HT1080 (cell line): ENCODE data around the gene PYGM. TPM values are rescaled to one million over a fixed set of nuclear protein-coding genes. Genes with fewer than 3 reads are reported as not detected.
A peak's percentile ranks its signal among the peaks of the same experiment; 100 is the strongest.

Experiments used
- DNase-seq: peaks from one replicate; pipeline ENCODE4 v3.0.0-alpha.2; 2015; ENCODE audit warnings: low read depth
- total RNA-seq: library from RNA; depleted of rRNA; stranded (reverse); fragments of >200 nt; shearing (Covaris generic); gene quantifications from 2 replicates; pipeline ENCODE4 v1.2.3, GENCODE V29; 2014

PYGM gene
- total RNA-seq, 1 experiment from 2014 or later, result 0.02 TPM

- DNase-seq, result no peak
These were observed 32.7 kb upstream of the PYGM start for GRCh38 chr11:64792482-64792881.

GRCh38 chr11:64791781-64792291 lies 32.1 kb upstream of the PYGM start:
- DNase-seq, result no peak

DNA sequence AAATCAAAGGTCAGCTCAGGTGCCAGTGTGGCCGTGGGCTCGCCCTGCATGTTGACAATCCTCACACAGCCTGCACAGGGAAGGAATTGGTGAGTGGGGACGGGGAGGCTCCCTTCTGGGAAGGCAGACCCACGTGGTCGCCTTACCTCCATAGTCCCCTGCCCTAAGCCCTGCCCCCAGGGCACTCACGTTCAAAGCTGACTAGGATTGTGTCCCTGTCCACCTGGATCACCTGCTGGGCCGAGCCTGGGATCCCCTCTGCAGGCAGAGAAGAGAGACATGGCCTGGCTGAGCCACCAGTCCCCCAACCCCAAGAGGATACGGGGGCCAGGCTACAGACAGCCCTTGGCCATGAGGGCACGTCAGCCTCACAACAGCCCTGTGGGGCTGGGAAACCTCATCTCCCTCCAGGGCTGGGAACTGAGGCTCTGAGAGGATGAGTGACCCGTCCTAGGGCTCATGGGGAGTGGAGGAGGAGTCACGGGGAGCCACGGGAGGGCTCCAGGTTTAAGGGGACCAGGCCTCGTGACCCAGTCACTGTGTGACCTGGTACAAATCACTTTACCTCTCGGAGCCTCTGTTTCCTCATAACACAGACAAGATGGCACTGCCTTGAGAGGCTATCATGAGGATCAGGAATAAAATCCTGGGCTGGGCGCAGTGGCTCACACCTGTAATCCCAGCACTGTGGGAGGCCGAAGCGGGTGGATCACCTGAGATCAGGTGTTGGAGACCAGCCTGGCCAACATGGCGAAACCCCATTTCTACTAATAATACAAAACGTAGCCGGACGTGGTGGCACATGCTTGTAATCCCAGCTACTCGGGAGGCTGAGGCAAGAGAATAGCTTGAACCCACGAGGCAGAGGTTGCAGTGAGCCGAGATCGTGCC lies 30.7 kb upstream of the PYGM start:
- no peak for DNase-seq

- no peak for DNase-seq
These were observed 29.8 kb upstream of the PYGM start for GRCh38 chr11:64789331-64790204.

DNA sequence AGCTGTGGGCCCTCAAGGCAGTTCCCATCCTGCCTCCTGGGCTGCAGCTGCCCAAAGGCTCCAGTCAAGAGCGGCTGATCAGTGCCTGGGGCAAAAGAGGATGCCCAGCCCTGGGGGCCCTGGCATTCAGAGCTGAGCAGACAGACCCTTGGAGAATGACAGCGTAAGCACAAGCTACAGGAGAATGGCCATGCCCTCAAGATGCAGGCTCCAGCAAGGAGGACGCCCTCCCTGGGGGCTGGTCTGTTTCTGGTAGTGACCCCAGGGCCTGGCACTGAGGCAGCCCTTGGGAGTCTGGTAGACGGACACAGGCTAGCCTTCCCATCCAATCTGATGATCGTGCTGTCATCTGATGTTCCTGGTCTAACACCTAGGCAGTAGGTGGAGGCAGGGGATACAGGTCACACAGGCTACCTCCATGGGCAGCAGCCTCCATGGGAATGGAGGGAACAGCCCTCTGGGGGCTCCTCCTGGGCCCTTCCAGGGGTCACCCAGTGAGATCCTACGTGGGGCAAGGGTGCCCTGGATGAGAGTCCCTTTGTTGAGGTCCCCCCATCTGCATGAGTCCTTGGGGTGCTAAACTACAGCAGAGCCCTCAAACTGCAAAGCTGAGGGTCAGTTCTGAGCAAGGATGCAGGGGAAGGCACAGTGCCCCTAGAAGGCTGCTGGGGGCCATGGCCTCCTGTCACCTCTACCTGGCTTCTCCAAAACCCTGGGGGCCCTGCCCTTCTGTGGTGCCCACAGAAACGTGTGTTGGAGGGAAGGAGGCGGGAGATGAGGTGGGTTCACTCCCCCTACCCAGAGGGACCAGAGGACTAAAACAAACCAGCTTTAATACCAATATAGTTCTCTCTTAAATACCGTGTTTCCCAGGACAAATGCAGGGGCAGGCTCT lies 28.8 kb upstream of the PYGM start:
- DNase-seq, result no peak

- peak; percentile 35 for DNase-seq
These were observed 27.9 kb upstream of the PYGM start for GRCh38 chr11:64787526-64788320.

- no peak for DNase-seq
These were observed 26.5 kb upstream of the PYGM start for GRCh38 chr11:64786308-64786707.

GRCh38 chr11:64784813-64785581 lies 25.2 kb upstream of the PYGM start:
- no peak for DNase-seq

DNA sequence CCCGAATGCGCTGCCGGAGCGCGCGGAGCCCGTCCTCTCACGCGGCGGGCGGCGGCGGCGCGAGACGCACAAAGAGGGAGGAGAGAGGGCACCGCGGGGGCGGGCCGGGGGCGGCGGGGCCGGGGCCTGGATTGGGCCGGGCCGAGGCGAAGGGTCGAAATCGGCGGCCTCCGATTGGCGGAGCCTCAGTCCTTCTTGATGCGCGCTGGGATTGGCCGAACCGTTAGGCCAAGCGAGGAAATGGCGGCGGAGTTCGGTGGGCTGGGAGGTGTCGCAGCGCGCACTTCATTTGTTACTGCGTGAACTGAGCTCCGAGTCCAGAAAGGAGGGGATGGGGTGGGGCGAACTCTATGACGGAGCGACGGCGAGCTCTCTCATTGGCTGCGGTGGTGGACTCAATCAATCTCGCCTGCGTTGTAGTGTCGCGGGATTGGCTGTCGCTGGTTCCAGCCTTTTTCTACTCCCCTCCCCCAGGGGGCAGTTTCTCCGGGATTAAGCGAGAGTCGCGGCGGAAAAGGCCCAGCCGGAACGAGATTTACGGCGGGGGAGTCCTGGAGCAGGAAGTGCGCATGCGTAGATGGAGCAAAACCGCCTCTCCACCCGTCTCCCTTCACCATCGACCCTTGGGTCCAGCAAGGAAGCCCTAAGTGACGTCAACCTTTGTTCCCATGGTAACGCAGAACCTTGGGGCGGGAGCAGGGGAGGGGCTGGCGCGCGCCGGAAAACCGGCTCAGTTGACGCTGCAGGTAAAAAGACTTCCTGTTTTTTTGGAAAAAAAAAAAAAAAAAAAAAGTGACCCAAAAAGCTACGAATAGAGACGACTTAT lies 18.9 kb upstream of the PYGM start, which contains the start of gene SF1:
SF1 (minus strand) TSS at position 70 of the 826 bp plus-strand sequence. CDS start 150 bp downstream, outside the sequence.
- peak; percentile 100 for DNase-seq

DNA sequence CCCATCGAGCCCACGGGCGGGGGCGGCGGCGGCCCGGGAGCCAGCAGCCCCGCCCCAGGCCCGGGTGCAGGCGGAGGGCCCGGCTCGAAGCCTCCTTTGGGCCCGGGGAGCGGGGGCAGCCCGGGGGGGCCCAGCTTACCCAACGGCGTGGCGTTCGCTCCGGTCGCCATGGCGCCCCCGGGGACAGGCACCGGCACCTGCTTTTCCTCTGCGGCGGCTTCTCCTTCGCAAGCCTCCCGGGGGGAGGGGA lies 18.4 kb upstream of the PYGM start:
- no peak for DNase-seq

DNA sequence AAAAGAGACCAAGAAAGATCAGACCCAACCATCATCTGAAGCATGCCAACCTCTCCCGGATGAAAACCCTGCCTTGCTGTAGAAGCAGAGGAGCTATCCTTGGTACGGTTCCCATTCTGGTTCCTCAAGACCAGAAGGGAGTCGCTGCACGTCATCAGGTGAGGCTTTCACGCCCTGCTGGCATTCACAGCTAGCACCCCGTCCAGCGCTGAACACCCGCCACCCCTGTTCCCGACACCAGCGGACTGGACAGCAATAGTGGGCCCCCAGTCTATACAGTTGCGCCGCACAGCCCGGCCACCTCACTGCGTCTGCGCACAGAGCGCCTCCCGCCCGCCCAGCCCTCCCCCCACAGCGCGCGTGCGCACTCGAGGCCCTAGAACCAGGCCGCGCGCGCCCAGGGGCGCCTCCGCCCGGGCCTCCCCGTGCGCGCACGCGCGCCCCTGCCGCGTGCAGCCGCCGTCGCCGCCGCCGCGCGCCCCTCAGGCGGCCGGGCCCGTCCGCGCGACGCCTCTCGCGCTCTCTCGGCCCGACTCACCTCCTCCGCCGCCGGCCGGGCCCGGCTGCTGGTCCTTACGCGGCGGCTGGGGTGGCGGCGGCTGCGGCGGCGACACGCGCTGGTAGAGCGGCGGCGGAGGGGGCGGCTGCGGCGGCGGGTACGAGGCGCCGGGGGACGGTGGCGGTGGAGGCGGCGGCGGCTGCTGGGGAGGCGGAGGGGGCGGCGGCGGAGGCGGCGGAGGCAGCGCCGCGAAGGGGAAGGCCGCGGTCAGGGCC lies 17.9 kb upstream of the PYGM start:
- DNase-seq, result peak; percentile 60

GRCh38 chr11:64776875-64777274 lies 17.1 kb upstream of the PYGM start:
- no peak for DNase-seq

GRCh38 chr11:64776425-64776824 lies 16.7 kb upstream of the PYGM start:
- DNase-seq, result no peak

DNA sequence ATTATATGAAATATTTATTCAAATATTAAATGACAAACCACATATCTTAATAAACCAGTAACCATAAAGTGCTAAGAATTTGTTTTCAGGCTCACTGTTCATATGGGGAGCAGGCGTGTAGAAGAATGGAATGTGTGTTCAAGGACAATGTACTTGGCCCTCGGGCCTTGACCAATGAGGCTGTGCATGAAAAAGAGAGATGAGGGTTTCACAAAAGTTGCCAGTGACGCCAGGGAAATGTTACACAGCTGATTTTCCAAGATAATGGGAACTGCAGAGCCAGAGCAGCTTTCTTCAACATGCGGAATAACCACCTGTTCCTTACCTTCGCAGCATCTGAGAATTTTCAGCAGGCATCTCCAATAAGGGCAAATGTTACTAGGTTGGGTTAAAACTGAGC lies 14.4 kb upstream of the PYGM start:
- DNase-seq, result no peak

GRCh38 chr11:64772303-64773018 lies 12.7 kb upstream of the PYGM start:
- DNase-seq, result no peak

DNA sequence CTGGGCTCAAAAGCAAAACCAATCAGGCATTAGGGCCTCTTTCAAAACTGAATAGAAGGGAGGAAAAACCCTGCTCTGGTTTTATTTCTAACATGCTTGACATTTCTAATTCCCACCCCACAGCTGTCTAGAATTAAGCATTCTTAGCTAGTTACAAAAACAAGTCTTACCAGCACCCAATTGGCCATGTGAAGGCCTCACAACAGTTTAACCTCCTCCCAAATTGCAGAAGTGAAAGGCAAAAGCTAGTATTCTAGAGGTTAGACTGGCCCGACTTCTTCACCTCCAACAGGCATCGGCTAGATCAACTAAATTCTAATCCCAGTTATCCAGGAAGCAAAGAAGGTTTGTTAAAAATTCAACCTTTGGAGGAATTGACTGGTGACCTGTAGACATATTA lies 12.1 kb upstream of the PYGM start:
- no peak for DNase-seq

DNA sequence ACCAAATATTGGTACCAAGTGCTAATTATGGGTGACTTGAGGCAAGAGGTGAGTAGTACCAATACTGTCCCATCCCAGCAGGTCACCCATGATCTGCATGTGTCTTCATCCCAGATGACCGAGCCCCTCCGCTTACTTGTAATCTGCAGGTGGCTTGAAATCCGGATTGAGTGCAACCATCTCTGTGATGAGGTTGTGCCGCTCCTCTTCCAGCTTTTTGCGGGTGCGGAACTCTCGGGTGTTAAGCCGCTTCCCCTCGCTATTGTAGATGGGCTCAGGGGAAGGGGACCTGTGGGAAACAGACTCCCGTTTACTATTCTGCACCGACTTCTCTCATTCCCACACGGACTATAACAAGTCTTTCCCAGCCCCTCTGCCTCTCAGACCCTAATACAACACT lies 10.3 kb upstream of the PYGM start:
- DNase-seq, result no peak
